Hypothalamus (tissue), 51 donors: ENCODE measurements around the gene ALG9.
A peak's percentile ranks its signal among the peaks of the same experiment; 100 is the strongest.

Experiments
- DNase-seq, 51 donors: peaks; one replicate each; lab custom pipeline; 2025; lab: John Stamatoyannopoulos, UW

The ALG9 gene

DNA sequence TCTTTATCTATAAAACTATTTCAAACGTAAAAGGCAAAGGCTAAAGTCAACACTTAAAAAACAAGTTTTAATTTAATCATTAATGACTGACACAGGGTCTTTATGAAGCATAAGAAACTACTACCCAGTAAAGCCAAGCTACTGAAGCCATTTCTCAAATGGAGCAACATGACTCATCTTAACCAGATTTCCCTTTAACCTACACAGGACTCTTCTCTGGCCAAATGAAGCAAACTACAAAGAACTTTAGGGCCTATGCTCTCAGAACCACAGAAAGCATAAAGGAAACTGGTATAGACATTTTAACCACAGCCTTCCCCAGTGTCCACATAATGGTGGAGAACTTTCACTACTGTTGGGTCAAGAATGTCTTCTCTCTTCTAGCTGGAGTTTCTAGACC lies 34.7 kb downstream of the ALG9 start:
- DNase-seq, result no peak

DNA sequence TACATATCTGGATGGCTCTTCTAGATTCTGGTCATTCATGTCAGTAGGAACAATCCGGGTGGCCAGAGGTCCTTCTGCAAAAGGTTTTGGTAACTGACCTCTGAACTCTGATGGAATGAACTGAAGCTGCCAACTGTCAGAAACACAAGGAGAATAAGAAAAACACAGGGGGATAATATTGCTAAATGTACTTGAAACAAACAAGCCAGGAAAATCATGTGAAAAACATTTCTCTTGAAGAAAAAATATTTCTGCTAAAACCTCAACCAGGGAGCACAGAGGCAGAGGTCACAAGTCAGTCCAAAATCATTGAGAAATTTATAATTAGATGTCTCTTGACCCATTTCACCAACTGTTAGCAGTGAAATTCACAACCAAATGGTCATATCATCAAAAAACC lies 35.2 kb downstream of the ALG9 start:
- no peak for DNase-seq

- DNase-seq, result no peak
These were observed 35.7 kb downstream of the ALG9 start for GRCh38 chr11:111835665-111836064.

DNA sequence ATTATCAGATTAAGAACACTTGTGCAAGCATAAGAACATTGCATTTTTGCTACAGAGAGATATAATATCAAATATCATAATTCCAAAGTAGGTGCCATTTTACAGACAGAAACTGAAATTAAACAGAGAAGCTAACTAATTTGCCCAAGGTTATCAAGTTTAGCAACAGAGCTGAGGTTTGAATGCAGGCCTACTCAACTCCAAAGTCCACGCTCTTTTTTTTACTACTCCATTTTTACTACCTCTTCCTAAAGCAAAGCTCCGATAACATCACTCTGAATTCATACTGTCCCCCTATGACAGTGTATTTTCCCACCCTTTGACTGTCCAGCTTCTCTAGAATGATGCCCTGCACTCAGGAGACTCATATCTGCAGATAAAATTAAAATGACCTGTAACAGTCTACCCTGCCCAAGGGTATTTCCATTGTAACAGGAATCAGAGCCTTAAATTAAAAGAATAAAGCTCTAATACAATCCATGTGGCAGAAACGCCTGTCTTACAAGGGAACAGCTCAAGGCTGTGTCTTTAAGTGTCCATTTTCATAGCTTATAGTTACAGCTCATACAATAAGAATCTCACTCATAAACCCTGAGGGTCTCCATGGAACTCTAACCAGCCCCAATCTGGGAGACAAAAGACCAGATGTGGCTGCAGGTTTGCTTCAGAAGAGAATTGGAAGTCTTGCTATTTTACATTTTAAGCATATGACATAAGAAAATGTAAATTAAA lies 36.8 kb downstream of the ALG9 start:
- DNase-seq, result no peak

DNA sequence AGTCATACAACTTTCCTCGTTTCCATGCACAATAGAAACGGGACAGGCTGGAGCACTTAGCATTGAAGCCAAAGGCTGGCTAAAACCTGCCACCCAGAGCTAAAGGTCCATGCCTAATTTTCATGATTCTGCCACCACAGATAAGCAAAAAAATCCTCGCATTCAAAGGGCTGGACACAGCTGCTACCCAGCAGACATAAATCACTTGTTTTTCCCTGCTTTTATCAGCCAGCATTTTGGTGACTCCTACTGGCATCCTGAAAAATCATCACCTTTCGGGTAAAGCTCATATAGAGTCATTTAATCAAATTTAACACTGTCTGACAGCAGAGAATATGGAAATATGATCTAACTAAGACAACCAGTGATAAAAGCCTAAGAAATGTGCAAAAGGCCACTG lies 37.9 kb downstream of the ALG9 start:
- no peak for DNase-seq

DNA sequence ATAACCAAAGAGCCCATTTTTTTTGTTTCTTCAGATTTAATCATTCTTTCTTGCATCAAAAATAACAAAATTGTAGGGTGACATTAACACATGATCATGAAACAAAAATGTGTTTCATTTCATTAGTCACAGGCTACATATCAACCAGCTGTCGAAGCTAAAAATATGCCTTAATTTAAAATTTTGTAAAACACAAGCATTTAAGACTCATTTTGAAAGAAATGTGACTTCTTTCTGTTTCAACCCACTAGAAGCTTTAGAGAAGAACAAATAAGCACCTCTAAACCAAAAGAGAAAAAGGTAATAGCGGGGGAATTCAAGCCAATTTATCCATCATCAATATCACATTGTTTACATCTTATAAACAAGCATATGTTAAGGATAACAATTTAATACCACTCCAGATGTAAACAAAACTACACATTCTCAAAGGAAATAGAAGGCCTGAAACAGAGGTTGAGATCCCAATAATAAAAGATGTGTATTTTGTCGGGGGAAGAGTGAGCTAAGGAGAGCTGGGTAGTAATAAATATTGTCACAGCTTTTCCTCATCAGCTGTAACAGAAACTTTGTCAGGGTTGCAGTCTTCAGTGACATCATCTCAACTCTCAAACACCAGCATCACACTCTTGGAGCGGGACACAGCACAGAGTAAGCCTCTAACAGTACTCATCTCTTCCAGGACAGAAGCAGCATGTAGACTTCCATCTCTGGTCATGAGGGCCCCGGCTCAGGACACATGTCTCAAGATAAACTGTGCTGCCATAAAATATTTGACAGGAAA lies 42.0 kb downstream of the ALG9 start:
- peak in 1 of 51 donors; percentile 2 for DNase-seq

DNA sequence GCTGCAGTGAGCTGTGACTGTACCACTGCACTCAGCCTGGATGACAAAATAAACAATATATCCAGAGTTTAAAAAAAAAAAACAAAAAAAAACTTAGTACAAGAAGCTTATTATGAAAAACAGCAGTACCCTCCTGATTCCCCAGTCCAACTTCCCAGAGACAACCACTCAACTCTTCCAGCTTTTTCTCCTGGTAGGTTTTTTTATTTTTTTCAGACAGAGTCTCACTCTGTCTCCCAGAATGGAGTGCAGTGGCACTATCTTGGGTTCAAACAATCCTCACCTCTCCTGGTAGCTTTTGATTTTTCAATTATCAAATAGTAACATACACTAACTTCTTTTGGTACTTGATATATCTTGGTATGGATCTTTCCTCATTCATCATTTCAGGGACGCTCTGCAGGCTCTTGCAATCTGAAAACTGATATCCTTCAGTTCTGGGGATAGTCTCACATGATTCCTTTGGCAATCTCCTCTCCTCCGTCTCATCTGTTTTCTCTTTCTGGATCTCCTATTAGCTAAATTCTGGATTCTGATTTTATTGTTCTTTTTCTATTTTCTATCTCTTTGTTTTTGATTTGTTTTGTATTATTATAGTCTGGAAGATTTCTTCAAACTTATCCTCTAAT lies 44.9 kb downstream of the ALG9 start:
- no peak for DNase-seq

- no peak for DNase-seq
These were observed 47.8 kb downstream of the ALG9 start for GRCh38 chr11:111823629-111824028.

DNA sequence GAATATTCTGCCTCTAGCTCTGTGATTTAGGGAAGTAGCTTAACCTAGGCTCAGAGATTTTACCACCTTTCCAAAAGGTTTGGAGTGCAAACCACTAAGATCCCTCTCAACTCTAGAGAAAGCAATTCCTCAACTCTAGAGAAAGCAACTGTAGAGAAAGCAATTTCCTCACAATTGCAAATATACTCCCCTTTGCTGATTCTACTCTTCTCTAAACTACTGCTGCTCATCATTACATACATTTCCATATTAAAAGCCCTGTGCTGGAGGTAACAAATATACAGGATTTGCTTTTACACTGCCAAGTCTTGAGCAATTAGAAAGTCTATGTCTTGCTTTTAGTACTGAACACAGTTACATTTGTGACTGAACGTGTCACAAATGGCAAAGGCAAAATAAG lies 48.2 kb downstream of the ALG9 start:
- DNase-seq, result no peak

GRCh38 chr11:111819829-111820237 lies 51.5 kb downstream of the ALG9 start:
- no peak for DNase-seq

DNA sequence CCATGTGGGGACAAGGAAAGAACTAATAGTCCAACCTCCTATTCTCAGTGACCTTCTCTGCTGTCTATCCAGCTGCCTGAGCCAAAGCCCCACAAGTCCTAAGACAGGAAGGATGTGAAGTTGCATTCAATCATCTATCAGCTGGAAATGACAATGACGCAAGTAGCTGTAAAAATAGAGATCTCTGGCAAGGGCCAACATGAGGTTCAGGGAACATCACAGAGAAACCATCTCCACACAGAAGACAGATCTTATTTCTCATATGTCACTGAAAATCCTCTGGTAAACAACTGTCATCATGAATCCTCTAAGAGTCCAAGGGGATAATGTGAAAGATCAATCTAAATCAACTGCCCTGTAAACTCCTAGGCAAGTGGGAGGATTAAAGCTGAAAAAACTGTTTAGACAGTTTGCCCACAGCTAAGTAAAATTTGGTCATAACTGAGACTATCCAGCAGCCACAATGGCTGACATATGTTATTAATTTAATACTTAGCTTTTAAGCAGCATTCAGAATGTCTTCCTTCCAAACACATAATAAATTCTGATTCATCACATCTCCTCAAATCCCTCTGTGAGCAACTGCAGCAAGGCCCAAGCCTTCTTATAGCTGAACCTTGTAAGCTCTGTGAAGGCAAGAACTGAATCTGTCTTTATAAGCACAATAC lies 52.1 kb downstream of the ALG9 start:
- no peak for DNase-seq

DNA sequence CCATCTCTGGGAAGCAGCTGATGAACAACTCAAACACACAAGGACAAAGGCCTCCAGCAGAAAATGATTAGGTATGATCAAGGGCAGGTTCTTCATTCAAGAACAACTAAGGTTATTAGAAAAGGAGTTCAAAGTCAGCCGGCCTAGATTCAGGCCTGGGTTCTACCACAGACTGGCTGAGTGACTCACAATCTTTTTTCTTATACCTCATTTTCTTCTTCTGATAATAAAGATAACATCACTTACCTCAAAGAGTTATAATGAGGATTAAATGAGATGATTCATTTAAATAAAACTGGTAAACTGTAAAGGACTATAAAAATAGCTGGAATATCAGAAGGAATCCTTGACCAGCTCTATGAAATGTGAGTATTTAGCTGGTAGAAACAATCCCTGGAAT lies 55.9 kb downstream of the ALG9 start:
- DNase-seq, result no peak

GRCh38 chr11:111814557-111815320 lies 56.6 kb downstream of the ALG9 start:
- no peak for DNase-seq

DNA sequence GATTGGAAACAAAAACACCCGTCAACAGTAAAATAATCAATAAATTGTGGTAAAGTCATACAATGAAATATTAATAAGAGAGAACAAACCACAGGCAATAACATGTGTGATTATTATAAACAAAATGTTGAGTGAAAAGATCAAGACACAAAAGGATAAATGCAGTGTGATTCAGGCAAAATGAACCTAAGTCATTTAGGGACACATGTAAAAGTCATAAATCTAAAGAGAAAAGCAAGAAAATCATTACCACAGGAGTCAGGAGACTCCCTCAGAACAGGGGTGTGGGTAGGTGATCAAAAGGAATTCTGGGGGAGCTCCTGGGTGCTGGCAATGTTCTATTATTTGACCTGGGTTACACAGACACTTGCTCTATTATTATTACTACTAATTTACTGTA lies 57.3 kb downstream of the ALG9 start:
- DNase-seq, result no peak

DNA sequence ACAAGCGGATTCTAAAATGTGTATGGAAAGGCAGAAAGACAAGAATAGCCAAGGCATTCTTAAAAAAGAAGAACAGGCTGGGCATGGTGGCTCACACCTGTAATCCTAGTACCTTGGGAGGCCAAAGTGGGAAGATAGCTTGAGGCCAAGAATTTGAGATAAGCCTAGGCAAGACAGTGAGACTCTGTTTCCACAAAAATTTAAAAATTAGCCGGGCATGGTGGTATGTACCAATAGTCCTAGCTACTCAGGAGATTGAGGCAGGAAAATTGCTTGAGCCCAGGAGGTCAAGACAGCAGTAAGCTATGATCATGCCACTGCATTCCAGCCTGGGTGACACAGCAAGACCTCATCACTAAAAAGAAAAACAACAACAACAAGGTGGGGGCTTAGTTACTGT lies 59.2 kb downstream of the ALG9 start:
- DNase-seq, result no peak

GRCh38 chr11:111811445-111811844 lies 59.9 kb downstream of the ALG9 start:
- no peak for DNase-seq

DNA sequence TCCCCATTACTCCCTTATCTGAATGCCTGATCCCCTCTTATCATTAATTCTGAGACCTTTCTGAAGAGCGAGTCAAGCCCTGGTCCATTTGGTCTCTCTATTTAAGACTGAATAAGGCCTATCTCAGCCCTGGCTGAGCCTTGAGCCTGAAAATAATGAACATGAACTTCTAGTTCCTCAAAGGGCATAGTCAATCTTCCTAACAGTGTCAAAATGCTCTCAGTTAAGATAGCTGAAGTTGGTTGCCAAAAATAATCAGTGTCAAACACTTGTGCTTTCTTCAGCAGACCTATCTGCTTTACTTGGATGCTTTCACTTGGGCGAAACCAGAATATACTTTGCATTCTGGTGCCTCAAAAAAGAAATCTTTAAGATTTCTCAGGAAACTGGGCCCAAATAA lies 62.5 kb downstream of the ALG9 start:
- no peak for DNase-seq

DNA sequence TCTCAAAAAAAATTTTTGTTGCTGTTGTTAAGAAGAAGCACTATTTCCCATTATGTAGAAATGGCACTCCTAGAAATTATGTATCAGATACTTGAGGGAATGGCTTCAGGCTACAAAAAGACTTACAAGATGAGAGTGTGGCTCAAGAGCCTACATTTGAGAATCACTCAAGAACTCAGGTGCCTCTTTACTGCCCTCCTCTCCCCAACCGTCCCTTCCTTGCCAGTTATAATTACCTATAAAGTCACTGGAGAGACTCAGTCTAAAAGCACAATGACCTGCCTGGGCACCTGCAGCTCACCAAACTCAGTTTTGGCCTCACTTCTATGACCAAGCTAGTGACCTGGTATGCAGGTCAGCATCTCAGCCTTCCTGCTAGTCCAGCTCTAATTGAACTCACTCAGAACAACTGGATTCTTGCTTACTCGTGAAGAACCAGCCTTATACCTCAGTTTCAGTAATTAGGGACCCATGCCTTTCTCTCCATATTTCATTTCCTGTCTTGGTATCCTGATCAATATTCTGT lies 63.3 kb downstream of the ALG9 start:
- DNase-seq, result no peak

- DNase-seq, result no peak
These were observed 64.3 kb downstream of the ALG9 start for GRCh38 chr11:111807076-111807475.

DNA sequence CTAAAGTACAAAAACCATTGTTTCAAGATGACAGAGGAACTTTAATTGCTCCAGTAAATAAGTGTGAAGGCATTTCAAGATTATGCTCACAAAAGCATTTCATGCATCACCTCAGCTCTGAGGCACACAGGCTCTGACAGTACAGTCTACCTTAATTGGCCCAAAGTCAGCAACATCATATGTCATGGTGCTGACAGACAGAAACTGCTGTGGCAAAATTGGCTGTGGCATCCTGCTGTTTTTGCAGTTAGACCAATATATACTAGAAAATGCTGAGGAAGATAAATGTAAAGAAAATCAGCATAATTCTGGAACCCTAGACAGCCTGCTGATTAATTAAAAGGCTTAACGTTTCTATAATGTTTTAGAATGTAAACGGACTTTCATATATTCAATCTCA lies 70.2 kb downstream of the ALG9 start:
- no peak for DNase-seq
